ENCODE data around the gene BACH2. TPM values are rescaled to one million over a fixed set of nuclear protein-coding genes. Genes with fewer than 3 reads are reported as not detected.

The BACH2 gene
- polyA plus RNA-seq, 1 of the 3 experiments (the other 2 are of a cell fraction) = 0.46 TPM

- ChIA-PET POLR2A (no interaction called here), CTCF (interaction anchor here (0.8 to 2.4 kb wide), 5 partner anchors 18 to 385 kb away, joined by 3 to 7 read pairs (median 3); no protein-coding TSS in a partner anchor)
- Histone ChIP-seq H3K4me2 (no peak overlapping the region), H3K9me2 (no peaks in the 10 kb centered on the region), H3K4me3 (ENCODE audit: low read depth in 2 of 2, low read length in 1 of 2) (no peak overlapping the region), H3K9ac (no peak overlapping the region), H3K79me2 (ENCODE audit: insufficient read depth) (no peaks in the 10 kb centered on the region), H4K20me1 (ENCODE audit: insufficient read depth) (no peaks in the 10 kb centered on the region), H2AFZ (ENCODE audit: low read depth) (no peak overlapping the region), H3K36me3 (replicated peaks in 1 of 2; ENCODE audit: control insufficient read depth in 1 of 2, insufficient read depth in 2 of 2, low read length in 1 of 2) (no peaks in the 10 kb centered on the region), H3K27me3 (ENCODE audit: insufficient read depth) (no peaks in the 10 kb centered on the region), H3K27ac (ENCODE audit: low read depth in 2 of 2, low read length in 1 of 2) (no peak overlapping the region), H3K4me1 (ENCODE audit: control insufficient read depth in 1 of 2, insufficient read depth in 2 of 2, low read depth in 1 of 2, low read length in 1 of 2) (peaks cover 23% of the 10 kb centered on the region in 2 experiments), H3K9me3 (no peaks in the 10 kb centered on the region), H3F3A (replicated peaks; ENCODE audit: insufficient read depth) (peaks cover 18% of the 10 kb centered on the region)
- 63% methylated on average over 2 of the region's 2 CpGs for WGBS (ENCODE audit: low lambda C conversion rate)
- TF ChIP-seq NRF1 (IDR thresholded peaks at IDR 0.05; ENCODE audit: low read depth, low read length) (no peak), RCOR1 (IDR thresholded peaks at IDR 0.05; ENCODE audit: low read length) (no peak), RAD21 (IDR thresholded peaks at IDR 0.05; ENCODE audit: low read length) (no peak), GABPA (IDR thresholded peaks at IDR 0.05; ENCODE audit: low read depth) (no peak), MAX (IDR thresholded peaks at IDR 0.05; ENCODE audit: low read depth) (no peak), NFIC (IDR thresholded peaks at IDR 0.05; ENCODE audit: borderline replicate concordance) (no peak), REST (IDR thresholded peaks at IDR 0.05; ENCODE audit: low read depth, low read length) (no peak), FOXJ3 (CRISPR knock-in tag; IDR thresholded peaks at IDR 0.05) (no peak), ZBTB33 (IDR thresholded peaks at IDR 0.05; ENCODE audit: borderline replicate concordance, low read depth) (no peak), JUND (IDR thresholded peaks at IDR 0.05) (no peak), RFX5 (IDR thresholded peaks at IDR 0.05; ENCODE audit: low read length) (no peak), GATA2 (CRISPR knock-in tag; IDR thresholded peaks at IDR 0.05) (no peak), EP300 (IDR thresholded peaks at IDR 0.05; ENCODE audit: borderline replicate concordance in 1 of 2, low read depth in 1 of 2, low read length in 1 of 2) (no peak), TCF12 (IDR thresholded peaks at IDR 0.05) (no peak), ELF1 (IDR thresholded peaks at IDR 0.05) (no peak)
- DNase-seq = no peak
Observed at GRCh38 chr6:90090866-90091265, 205.8 kb downstream of the BACH2 start.

Measured in SK-N-SH (cell line).